HFFc6 (cell line): ENCODE results near the gene MTA3. TPM values are rescaled to one million over a fixed set of nuclear protein-coding genes. Genes with fewer than 3 reads are reported as not detected.
"Not testable (repeated sequence)": the region's sequence is repeated elsewhere in the genome, so short reads cannot be mapped to it uniquely, and the experiment has no call there.

Experiments
- DNase-seq: peaks from one replicate; pipeline ENCODE4 v3.0.0-alpha.2; 2018
- H3K27ac Mint-ChIP-seq: 2 replicates; pipeline ENCODE4 v1.8.0; 2020; ENCODE audit warnings: mild to moderate bottlenecking, mixed read lengths
- H3K27me3 Mint-ChIP-seq: 2 replicates; pipeline ENCODE4 v1.8.0; 2021; ENCODE audit warnings: mild to moderate bottlenecking, moderate library complexity, mixed read lengths; ENCODE audit not compliant: insufficient read depth
- H3K36me3 Mint-ChIP-seq: 2 replicates; pipeline ENCODE4 v1.8.0; 2021; ENCODE audit warnings: low read depth, mixed read lengths
- H3K4me1 Mint-ChIP-seq: 2 replicates; pipeline ENCODE4 v1.8.0; 2020; ENCODE audit warnings: low read depth, mixed read lengths
- H3K4me3 Mint-ChIP-seq: 2 replicates; pipeline ENCODE4 v1.8.0; 2020; ENCODE audit warnings: mild to moderate bottlenecking, moderate library complexity, mixed read lengths
- H3K9me3 Mint-ChIP-seq: 2 replicates; pipeline ENCODE4 v1.8.0; 2020; ENCODE audit warnings: mild to moderate bottlenecking, mixed read lengths
- CTCF ChIP-seq: fragments of 200-600 bp; sonication (generic); IDR thresholded peaks from 2 replicates; pipeline ENCODE4 v1.5.0; 2021; ENCODE audit warnings: antibody characterized with exemption, mild to moderate bottlenecking
- total RNA-seq, 6 experiments: library from RNA; stranded (reverse); fragmentation: NEBNext Ultra II Directional; extraction: Animal tissue kit (Norgen Biotek cat#: 25700); gene quantifications; 2 replicates in 1 of 6; 3 replicates in 5 of 6; pipeline ENCODE4 v1.2.3, GENCODE V29; 2021

MTA3 gene
- total RNA-seq, 6 experiments from 2014 or later = 26.2 to 33.4 (median 30.7) TPM

GRCh38 chr2:42573256-42573655, 4.8 kb downstream of the MTA3 start:
- H3K9me3 Mint-ChIP-seq = no peaks in the 10 kb centered on the region
- no peak overlapping the region for H3K4me3 Mint-ChIP-seq
- no peak overlapping the region for H3K27ac Mint-ChIP-seq
- peaks cover 12% of the 10 kb centered on the region for H3K4me1 Mint-ChIP-seq
- H3K36me3 Mint-ChIP-seq = peaks cover 18% of the 10 kb centered on the region
- no peak for TF ChIP-seq CTCF
- no peak for DNase-seq
- no peaks in the 10 kb centered on the region; the same call in 1 of the 2 replicates for H3K27me3 Mint-ChIP-seq

- peaks cover 27% of the 10 kb centered on the region for H3K36me3 Mint-ChIP-seq
- no peaks in the 10 kb centered on the region for H3K9me3 Mint-ChIP-seq
- H3K4me3 Mint-ChIP-seq = no peak overlapping the region
- no peaks in the 10 kb centered on the region; the same call in 1 of the 2 replicates for H3K27me3 Mint-ChIP-seq
- TF ChIP-seq CTCF = no peak
- no peaks in the 10 kb centered on the region for H3K4me1 Mint-ChIP-seq
- DNase-seq = no peak
- H3K27ac Mint-ChIP-seq = no peak overlapping the region
Measured at GRCh38 chr2:42575458-42576064, 7.1 kb downstream of the MTA3 start.

- Mint-ChIP-seq H3K27ac (no peak overlapping the region), H3K9me3 (no peaks in the 10 kb centered on the region), H3K36me3 (peaks cover 37% of the 10 kb centered on the region), H3K27me3 (no peaks in the 10 kb centered on the region; the same call in 1 of the 2 replicates), H3K4me3 (no peak overlapping the region), H3K4me1 (no peaks in the 10 kb centered on the region)
- TF ChIP-seq CTCF = no peak
- no peak for DNase-seq
Measured at GRCh38 chr2:42578621-42579020, 10.2 kb downstream of the MTA3 start.

- no peak overlapping the region for H3K4me3 Mint-ChIP-seq
- no peaks in the 10 kb centered on the region for H3K4me1 Mint-ChIP-seq
- H3K27ac Mint-ChIP-seq = no peak overlapping the region
- H3K27me3 Mint-ChIP-seq = no peaks in the 10 kb centered on the region; the same call in 1 of the 2 replicates
- no peaks in the 10 kb centered on the region for H3K9me3 Mint-ChIP-seq
- peaks cover 30% of the 10 kb centered on the region for H3K36me3 Mint-ChIP-seq
- DNase-seq = no peak
- no peak for TF ChIP-seq CTCF
Measured at GRCh38 chr2:42581257-42581656, 12.8 kb downstream of the MTA3 start.

GRCh38 chr2:42584628-42585027, 16.2 kb downstream of the MTA3 start:
- H3K9me3 Mint-ChIP-seq, H3K27ac Mint-ChIP-seq, H3K4me1 Mint-ChIP-seq, H3K4me3 Mint-ChIP-seq, DNase-seq, H3K27me3 Mint-ChIP-seq: not testable (repeated sequence)
- peaks cover 19% of the 10 kb centered on the region for H3K36me3 Mint-ChIP-seq

GRCh38 chr2:42585779-42586178, 17.3 kb downstream of the MTA3 start:
- Mint-ChIP-seq H3K36me3 (peaks cover 16% of the 10 kb centered on the region), H3K4me3 (no peak overlapping the region), H3K9me3 (no peaks in the 10 kb centered on the region), H3K27me3 (no peaks in the 10 kb centered on the region), H3K4me1 (no peaks in the 10 kb centered on the region), H3K27ac (no peak overlapping the region)
- TF ChIP-seq CTCF = no peak
- DNase-seq = no peak
